ENCODE measurements around the gene GNRHR.
"Not testable (repeated sequence)": the region's sequence is repeated elsewhere in the genome, so short reads cannot be mapped to it uniquely, and the experiment has no call there.

Gene GNRHR

GRCh38 chr4:67755974-67756373, 1.8 kb upstream of the GNRHR start:
- H3K9me3 ChIP-seq (ENCODE audit: control insufficient read depth, low read length), result no peaks in the 10 kb centered on the region
- H3K36me3 ChIP-seq (ENCODE audit: control insufficient read depth, insufficient read depth, low read length), result no peaks in the 10 kb centered on the region
- H3K4me3 ChIP-seq (ENCODE audit: low read length), result no peak overlapping the region
- H3K4me1 ChIP-seq (ENCODE audit: control insufficient read depth, insufficient read depth, low read length), result no peaks in the 10 kb centered on the region
- H3K27me3 ChIP-seq (ENCODE audit: control insufficient read depth, insufficient read depth, low read length), result no peaks in the 10 kb centered on the region
- no peak overlapping the region for H3K9ac ChIP-seq (ENCODE audit: low read length)

DNA sequence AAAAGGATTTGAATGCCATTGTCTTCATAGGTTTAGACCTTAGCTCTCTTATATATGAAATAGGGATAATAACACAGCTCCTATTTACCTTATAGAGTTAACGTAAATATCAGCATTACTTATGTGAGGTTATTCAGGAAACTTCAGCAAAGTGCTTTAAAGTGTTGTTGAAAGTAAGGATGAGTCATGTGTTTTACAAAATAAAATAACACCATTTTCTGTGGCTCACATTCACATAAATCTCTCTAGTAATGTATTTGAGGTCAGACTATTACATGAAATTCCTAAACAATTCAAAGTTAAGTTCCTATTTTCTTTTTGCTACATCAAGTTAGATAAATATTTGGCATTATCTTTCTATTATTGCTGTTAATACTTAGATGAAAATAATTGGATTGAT, 2.9 kb downstream of the GNRHR start:
- Histone ChIP-seq H3K36me3 (ENCODE audit: control insufficient read depth, insufficient read depth, low read length) (no peaks in the 10 kb centered on the region), H3K27me3 (ENCODE audit: control insufficient read depth, insufficient read depth, low read length) (no peaks in the 10 kb centered on the region), H3K4me3 (ENCODE audit: low read length) (no peak overlapping the region), H3K9me3 (ENCODE audit: control insufficient read depth, low read length) (no peaks in the 10 kb centered on the region), H3K4me1 (ENCODE audit: control insufficient read depth, insufficient read depth, low read length) (no peaks in the 10 kb centered on the region), H3K9ac (ENCODE audit: low read length) (no peak overlapping the region)

- Histone ChIP-seq H3K9ac (ENCODE audit: low read length) (no peak overlapping the region), H3K36me3 (ENCODE audit: control insufficient read depth, insufficient read depth, low read length) (no peaks in the 10 kb centered on the region), H3K4me1 (ENCODE audit: control insufficient read depth, insufficient read depth, low read length) (no peaks in the 10 kb centered on the region), H3K9me3 (ENCODE audit: control insufficient read depth, low read length) (no peaks in the 10 kb centered on the region), H3K27me3 (ENCODE audit: control insufficient read depth, insufficient read depth, low read length) (no peaks in the 10 kb centered on the region), H3K4me3 (ENCODE audit: low read length) (no peak overlapping the region)
Observed at GRCh38 chr4:67750691-67751090, 3.5 kb downstream of the GNRHR start.

DNA sequence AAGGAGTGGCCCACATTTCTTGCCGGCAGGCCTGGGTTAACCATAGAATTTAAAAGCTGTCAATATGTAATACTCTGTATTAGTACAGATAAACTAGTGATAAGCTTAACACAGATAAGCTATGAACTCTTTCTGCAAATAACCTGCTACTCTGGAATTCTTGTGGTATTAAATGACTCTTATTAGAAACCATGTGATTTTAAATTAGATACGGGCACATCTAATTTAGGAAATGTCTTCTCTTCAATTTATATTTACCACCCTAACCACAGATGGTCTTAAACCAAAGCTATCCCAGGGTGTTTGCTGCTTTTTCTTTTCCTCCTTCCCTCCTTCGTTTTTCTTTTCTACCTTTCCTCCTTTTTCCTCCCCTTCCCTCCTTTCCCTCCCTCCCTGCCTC, 4.9 kb downstream of the GNRHR start:
- H3K9ac ChIP-seq (ENCODE audit: low read length), result no peak overlapping the region
- no peak overlapping the region for H3K4me3 ChIP-seq (ENCODE audit: low read length)
- no peaks in the 10 kb centered on the region for H3K36me3 ChIP-seq (ENCODE audit: control insufficient read depth, insufficient read depth, low read length)
- no peaks in the 10 kb centered on the region for H3K27me3 ChIP-seq (ENCODE audit: control insufficient read depth, insufficient read depth, low read length)
- no peaks in the 10 kb centered on the region for H3K9me3 ChIP-seq (ENCODE audit: control insufficient read depth, low read length)
- no peaks in the 10 kb centered on the region for H3K4me1 ChIP-seq (ENCODE audit: control insufficient read depth, insufficient read depth, low read length)

GRCh38 chr4:67746797-67747495, 7.2 kb downstream of the GNRHR start:
- Histone ChIP-seq H3K4me3 (ENCODE audit: low read length) (no peak overlapping the region), H3K9me3 (ENCODE audit: control insufficient read depth, low read length) (no peaks in the 10 kb centered on the region), H3K4me1 (ENCODE audit: control insufficient read depth, insufficient read depth, low read length) (no peaks in the 10 kb centered on the region), H3K27me3 (ENCODE audit: control insufficient read depth, insufficient read depth, low read length) (no peaks in the 10 kb centered on the region), H3K9ac (ENCODE audit: low read length) (no peak overlapping the region), H3K36me3 (ENCODE audit: control insufficient read depth, insufficient read depth, low read length) (no peaks in the 10 kb centered on the region)

- Histone ChIP-seq H3K4me1 (ENCODE audit: control insufficient read depth, insufficient read depth, low read length) (no peaks in the 10 kb centered on the region), H3K4me3 (ENCODE audit: low read length) (no peak overlapping the region), H3K36me3 (ENCODE audit: control insufficient read depth, insufficient read depth, low read length) (no peaks in the 10 kb centered on the region), H3K9me3 (ENCODE audit: control insufficient read depth, low read length) (no peaks in the 10 kb centered on the region), H3K27me3 (ENCODE audit: control insufficient read depth, insufficient read depth, low read length) (no peaks in the 10 kb centered on the region), H3K9ac (ENCODE audit: low read length) (no peak overlapping the region)
Observed at GRCh38 chr4:67744561-67745283, 9.5 kb downstream of the GNRHR start.

DNA sequence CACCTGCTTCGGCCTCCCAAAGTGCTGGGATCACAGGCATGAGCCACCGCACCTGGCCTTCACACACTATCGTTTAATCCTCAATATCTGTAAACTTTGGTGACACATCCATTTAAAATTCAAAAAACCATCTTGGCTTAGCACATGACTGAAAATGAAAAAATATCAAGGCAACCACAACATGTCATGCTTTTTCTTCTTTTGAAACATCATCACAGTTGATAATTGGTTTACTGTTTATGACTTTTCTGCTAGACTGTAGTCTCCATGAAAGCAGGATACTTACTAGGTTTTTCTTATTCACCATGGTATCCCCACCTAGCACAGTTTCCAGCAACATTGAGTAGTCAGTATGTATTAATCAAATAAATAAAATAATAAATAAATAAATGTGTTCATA, 11.0 kb downstream of the GNRHR start:
- H3K36me3 ChIP-seq (ENCODE audit: control insufficient read depth, insufficient read depth, low read length), result no peaks in the 10 kb centered on the region
- no peaks in the 10 kb centered on the region for H3K27me3 ChIP-seq (ENCODE audit: control insufficient read depth, insufficient read depth, low read length)
- H3K4me1 ChIP-seq (ENCODE audit: control insufficient read depth, insufficient read depth, low read length), result no peaks in the 10 kb centered on the region
- no peaks in the 10 kb centered on the region for H3K9me3 ChIP-seq (ENCODE audit: control insufficient read depth, low read length)
- H3K4me3 ChIP-seq (ENCODE audit: low read length), result no peak overlapping the region
- H3K9ac ChIP-seq (ENCODE audit: low read length), result no peak overlapping the region

DNA sequence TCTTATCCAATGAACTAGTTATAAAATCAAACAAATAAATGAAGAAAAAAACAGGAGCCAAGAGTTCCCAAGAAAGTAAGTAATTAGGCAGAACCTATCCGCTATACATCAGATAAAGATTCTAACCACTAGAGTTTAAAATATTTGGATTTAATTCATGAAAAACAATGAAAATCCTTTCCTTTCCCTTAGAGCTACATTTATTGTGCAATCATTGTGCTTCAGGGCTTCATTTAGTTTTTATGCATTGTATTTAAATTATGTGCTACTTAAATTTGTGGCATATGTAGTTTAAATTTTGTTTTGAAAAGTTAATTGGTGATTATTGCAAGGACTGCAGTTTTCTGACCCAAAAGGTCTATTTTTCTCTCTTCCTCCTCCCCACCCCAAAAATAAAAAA, 17.9 kb downstream of the GNRHR start:
- Histone ChIP-seq H3K4me1 (ENCODE audit: control insufficient read depth, insufficient read depth, low read length) (peaks cover 6% of the 10 kb centered on the region), H3K4me3 (ENCODE audit: low read length) (no peak overlapping the region), H3K9ac (ENCODE audit: low read length) (no peak overlapping the region), H3K36me3 (ENCODE audit: control insufficient read depth, insufficient read depth, low read length) (no peaks in the 10 kb centered on the region), H3K27me3 (ENCODE audit: control insufficient read depth, insufficient read depth, low read length) (no peaks in the 10 kb centered on the region), H3K9me3 (ENCODE audit: control insufficient read depth, low read length) (no peaks in the 10 kb centered on the region)

- Histone ChIP-seq H3K27me3 (ENCODE audit: control insufficient read depth, insufficient read depth, low read length) (no peaks in the 10 kb centered on the region), H3K4me1 (ENCODE audit: control insufficient read depth, insufficient read depth, low read length) (peaks cover 6% of the 10 kb centered on the region), H3K9me3 (ENCODE audit: control insufficient read depth, low read length) (no peaks in the 10 kb centered on the region), H3K4me3 (ENCODE audit: low read length) (no peak overlapping the region), H3K36me3 (ENCODE audit: control insufficient read depth, insufficient read depth, low read length) (no peaks in the 10 kb centered on the region), H3K9ac (ENCODE audit: low read length) (no peak overlapping the region)
Observed at GRCh38 chr4:67735325-67735724, 18.9 kb downstream of the GNRHR start.

DNA sequence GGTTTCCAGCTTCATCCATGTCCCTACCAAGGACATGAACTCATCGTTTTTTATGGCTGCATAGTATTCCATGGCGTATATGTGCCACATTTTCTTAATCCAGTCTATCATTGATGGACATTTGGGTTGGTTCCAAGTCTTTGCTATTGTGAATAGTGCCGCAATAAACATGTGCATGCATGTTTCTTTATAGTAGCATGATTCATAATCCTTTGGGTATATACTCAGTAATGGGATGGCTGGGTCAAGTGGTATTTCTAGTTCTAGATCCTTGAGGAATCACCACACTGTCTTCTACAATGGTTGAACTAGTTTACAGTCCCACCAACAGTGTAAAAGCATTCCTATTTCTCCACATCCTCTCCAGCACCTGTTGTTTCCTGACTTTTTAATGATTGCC, 23.7 kb downstream of the GNRHR start:
- not testable (repeated sequence) for H3K4me3 ChIP-seq (ENCODE audit: low read length); H3K4me1 ChIP-seq (ENCODE audit: control insufficient read depth, insufficient read depth, low read length); H3K9ac ChIP-seq (ENCODE audit: low read length); H3K9me3 ChIP-seq (ENCODE audit: control insufficient read depth, low read length); H3K27me3 ChIP-seq (ENCODE audit: control insufficient read depth, insufficient read depth, low read length); H3K36me3 ChIP-seq (ENCODE audit: control insufficient read depth, insufficient read depth, low read length)

- H3K27me3 ChIP-seq (ENCODE audit: control insufficient read depth, insufficient read depth, low read length), result no peaks in the 10 kb centered on the region
- no peaks in the 10 kb centered on the region for H3K9me3 ChIP-seq (ENCODE audit: control insufficient read depth, low read length)
- H3K36me3 ChIP-seq (ENCODE audit: control insufficient read depth, insufficient read depth, low read length), result no peaks in the 10 kb centered on the region
- no peak overlapping the region for H3K4me3 ChIP-seq (ENCODE audit: low read length)
- no peak overlapping the region for H3K9ac ChIP-seq (ENCODE audit: low read length)
- no peaks in the 10 kb centered on the region for H3K4me1 ChIP-seq (ENCODE audit: control insufficient read depth, insufficient read depth, low read length)
Observed at GRCh38 chr4:67727124-67727850, 26.9 kb downstream of the GNRHR start.

DNA sequence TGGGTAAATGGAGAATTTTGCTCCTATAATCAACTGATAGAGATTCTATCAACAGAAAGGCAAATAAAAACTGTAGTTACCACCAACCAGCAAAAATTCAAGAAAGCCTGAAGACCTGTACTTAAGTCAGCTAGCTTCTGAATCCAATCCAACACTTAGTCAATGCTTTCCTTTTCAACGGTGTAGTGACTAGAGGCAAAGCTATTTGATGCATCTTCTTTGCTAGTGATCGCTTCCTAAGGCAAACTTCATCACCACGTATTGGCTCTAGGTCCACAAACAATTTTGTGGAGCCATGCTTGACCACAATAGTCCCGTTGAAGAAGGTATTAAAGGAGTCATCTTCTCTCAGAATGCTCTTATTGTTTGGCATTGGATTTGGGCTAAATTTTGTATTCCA, 28.2 kb downstream of the GNRHR start:
- Histone ChIP-seq H3K27me3 (ENCODE audit: control insufficient read depth, insufficient read depth, low read length) (no peaks in the 10 kb centered on the region), H3K4me1 (ENCODE audit: control insufficient read depth, insufficient read depth, low read length) (no peaks in the 10 kb centered on the region), H3K9me3 (ENCODE audit: control insufficient read depth, low read length) (no peaks in the 10 kb centered on the region), H3K36me3 (ENCODE audit: control insufficient read depth, insufficient read depth, low read length) (no peaks in the 10 kb centered on the region), H3K4me3 (ENCODE audit: low read length) (no peak overlapping the region), H3K9ac (ENCODE audit: low read length) (no peak overlapping the region)
